D721Med (cell line): Measurements from ENCODE around the gene NSD2.

Experiments
- DNase-seq: peaks from one replicate; pipeline ENCODE4 v3.0.0; 2011; ENCODE audit warnings: low spot score; ENCODE audit not compliant: insufficient read length
- FAIRE-seq: peaks from 2 replicates; lab custom pipeline; 2011; peaks lifted over from hg19 to GRCh38; lab: Jason Lieb, UNC
- TF ChIP-seq, protein P1 (sequence below): IDR thresholded peaks from 2 replicates; pipeline ENCODE4 v1.5.1; 2012; ENCODE audit warnings: mild to moderate bottlenecking, control low read depth; ENCODE audit not compliant: insufficient read depth; ENCODE audit errors: missing control alignments

The NSD2 gene

DNA sequence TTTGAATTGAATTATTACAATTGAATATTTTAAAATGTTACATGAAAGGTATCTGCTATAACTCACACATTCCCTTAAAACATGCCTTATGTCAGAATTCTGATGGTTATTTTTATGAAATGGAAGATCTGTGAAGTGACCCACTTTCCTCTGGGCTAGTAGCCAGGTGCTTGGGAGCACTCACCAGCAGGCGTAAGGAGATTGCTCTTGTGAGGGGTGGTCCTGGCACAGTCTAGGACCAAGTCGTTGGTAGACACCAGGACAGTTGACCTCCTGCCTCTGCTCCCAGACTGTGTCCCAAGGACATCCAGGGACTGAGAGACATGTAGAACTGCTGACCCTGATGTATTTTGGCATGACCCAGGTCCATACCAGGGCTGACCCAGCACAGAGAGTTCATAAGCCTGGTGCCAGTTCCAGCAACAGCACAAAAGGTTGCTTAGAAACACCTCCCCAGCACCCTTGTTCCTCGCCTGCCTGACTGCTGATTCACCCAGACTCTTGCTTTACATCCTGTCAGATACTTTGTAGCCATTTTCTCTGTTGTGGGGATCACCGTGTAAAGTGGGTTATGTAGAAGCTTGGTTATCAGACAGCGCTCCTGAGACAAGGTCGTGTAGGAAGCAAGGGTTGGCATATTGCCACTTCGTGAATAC is 89.1 kb downstream of the NSD2 start:
- TF ChIP-seq, protein P1, sequence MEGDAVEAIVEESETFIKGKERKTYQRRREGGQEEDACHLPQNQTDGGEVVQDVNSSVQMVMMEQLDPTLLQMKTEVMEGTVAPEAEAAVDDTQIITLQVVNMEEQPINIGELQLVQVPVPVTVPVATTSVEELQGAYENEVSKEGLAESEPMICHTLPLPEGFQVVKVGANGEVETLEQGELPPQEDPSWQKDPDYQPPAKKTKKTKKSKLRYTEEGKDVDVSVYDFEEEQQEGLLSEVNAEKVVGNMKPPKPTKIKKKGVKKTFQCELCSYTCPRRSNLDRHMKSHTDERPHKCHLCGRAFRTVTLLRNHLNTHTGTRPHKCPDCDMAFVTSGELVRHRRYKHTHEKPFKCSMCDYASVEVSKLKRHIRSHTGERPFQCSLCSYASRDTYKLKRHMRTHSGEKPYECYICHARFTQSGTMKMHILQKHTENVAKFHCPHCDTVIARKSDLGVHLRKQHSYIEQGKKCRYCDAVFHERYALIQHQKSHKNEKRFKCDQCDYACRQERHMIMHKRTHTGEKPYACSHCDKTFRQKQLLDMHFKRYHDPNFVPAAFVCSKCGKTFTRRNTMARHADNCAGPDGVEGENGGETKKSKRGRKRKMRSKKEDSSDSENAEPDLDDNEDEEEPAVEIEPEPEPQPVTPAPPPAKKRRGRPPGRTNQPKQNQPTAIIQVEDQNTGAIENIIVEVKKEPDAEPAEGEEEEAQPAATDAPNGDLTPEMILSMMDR = no peak
- no peak for FAIRE-seq
- no peak for DNase-seq

DNA sequence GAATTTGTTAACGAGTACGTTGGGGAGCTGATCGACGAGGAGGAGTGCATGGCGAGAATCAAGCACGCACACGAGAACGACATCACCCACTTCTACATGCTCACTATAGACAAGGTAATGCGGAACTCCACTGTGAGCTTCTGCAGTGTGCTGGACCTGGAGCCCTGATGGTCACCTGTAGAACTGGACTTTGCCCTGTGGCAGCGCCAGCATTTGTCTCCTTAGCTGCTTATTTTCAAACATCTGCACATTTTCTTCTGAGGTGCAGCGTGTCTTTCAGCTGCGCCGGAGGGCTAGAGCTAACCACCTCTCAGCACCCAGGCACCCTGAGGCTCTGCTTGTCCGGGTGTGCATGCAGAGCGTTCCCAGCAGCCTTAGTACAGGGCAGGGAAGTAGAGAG is 89.8 kb downstream of the NSD2 start:
- FAIRE-seq (no peak), DNase-seq (no peak)
- TF ChIP-seq, protein P1 = no peak

- DNase-seq (no peak), FAIRE-seq (no peak)
- TF ChIP-seq, protein P1 = no peak
Observed at GRCh38 chr4:1961563-1961962, 90.4 kb downstream of the NSD2 start.

DNA sequence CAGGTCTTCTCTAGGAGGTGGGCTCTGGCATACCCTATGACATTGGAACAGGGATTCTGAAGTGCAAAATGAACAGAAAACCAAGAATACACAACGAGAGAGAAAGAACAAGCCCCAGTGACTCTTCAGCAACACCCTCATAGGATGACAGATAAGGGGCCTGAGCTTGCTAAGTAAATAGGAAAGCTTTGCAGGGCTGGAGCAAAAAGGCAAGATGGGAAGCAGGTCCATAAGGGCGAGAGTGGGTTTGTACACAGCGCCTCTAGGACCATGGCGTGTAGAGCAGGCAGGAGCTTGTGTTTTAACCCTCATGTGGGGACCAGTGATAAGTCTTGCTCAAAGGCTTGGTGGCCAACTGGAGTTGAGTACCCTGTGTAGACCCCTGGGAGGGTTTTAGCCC is 91.8 kb downstream of the NSD2 start:
- TF ChIP-seq, protein P1 = no peak
- DNase-seq (no peak), FAIRE-seq (no peak)

- DNase-seq (no peak), FAIRE-seq (no peak)
- TF ChIP-seq, protein P1 = no peak
Observed at GRCh38 chr4:1964443-1964842, 93.2 kb downstream of the NSD2 start.

- FAIRE-seq = no peak
- TF ChIP-seq, protein P1 = no peak
- no peak for DNase-seq
Observed at GRCh38 chr4:1964971-1965370, 93.8 kb downstream of the NSD2 start.

DNA sequence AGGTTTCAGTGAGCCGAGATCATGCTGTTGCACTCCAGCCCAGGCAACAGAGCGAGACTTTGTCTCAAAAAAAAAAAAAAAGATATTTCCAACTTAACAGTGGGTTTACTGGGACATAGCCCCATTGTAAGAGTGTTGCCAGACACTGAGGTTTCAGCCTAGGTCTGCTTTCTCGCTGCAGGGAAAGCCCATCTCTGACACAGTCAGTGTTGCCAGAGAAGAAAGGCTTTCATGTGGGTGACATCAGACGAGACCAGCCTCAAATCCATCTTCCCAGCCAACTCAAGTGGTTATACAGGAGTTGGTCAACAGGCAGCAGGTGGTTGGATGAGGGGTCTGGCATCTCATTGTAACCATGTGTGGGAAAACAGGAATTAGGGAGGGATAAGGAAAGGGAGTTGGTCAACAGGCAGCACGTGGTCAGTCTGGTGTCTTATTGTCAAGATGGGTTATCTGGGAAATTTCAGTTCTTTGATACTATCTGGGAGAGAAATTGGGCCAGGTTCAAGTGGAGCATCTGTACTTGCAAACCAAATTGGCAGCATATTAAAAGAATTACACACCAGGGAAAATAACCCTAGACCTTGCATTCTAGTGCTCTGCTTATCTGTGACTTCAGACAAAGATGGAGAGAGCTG is 96.4 kb downstream of the NSD2 start:
- DNase-seq = no peak
- no peak for FAIRE-seq
- TF ChIP-seq, protein P1 = no peak
